WTC11 (cell line): ENCODE data around the gene PIK3CB. TPM values are rescaled to one million over a fixed set of nuclear protein-coding genes. Genes with fewer than 3 reads are reported as not detected.

Source experiments
- ATAC-seq: fragments of 200-7000 bp; cut with Tn5 transposase; 2 replicates; pipeline ENCODE4 v1.10.0; 2021; ENCODE audit warnings: mild to moderate bottlenecking, moderate library complexity
- CTCF ChIA-PET: fragments of 300-600 bp; sonication (Branson Sonifier 250); formaldehyde crosslinking; loops from one replicate; lab custom pipeline; 2021; ENCODE audit warnings: antibody characterized with exemption; lab: Charles Lee
- POLR2A ChIA-PET: fragments of 350-600 bp; sonication (Branson Sonifier 250); formaldehyde crosslinking; loops from one replicate; lab custom pipeline; 2021; ENCODE audit warnings: antibody characterized with exemption; lab: Charles Lee
- DNase-seq: peaks from one replicate; pipeline ENCODE4 v3.0.0; 2021; ENCODE audit warnings: low spot score
- H3K27ac Mint-ChIP-seq: 2 replicates; pipeline ENCODE4 v1.8.0; 2021; ENCODE audit warnings: mixed read lengths
- H3K27me3 Mint-ChIP-seq: 2 replicates; pipeline ENCODE4 v1.8.0; 2021; ENCODE audit warnings: low read depth, mild to moderate bottlenecking, moderate library complexity, mixed read lengths
- H3K36me3 Mint-ChIP-seq: 2 replicates; pipeline ENCODE4 v1.8.0; 2021; ENCODE audit warnings: mixed read lengths
- H3K4me1 Mint-ChIP-seq: 2 replicates; pipeline ENCODE4 v1.8.0; 2022; ENCODE audit warnings: mixed read lengths
- H3K4me3 Mint-ChIP-seq: 2 replicates; pipeline ENCODE4 v1.8.0; 2021; ENCODE audit warnings: mild to moderate bottlenecking, moderate library complexity, mixed read lengths
- H3K9me3 Mint-ChIP-seq: 2 replicates; pipeline ENCODE4 v1.8.0; 2021; ENCODE audit warnings: mixed read lengths
- ATF2 ChIP-seq: sonication (generic); formaldehyde crosslinking; IDR thresholded peaks from 2 replicates; pipeline ENCODE4 v1.8.1; 2022; ENCODE audit warnings: low read depth, missing genetic modification reagents, borderline replicate concordance
- ATF3 ChIP-seq: sonication (generic); formaldehyde crosslinking; conservative IDR thresholded peaks from 2 replicates; pipeline ENCODE4 v1.8.1; 2022; ENCODE audit warnings: mild to moderate bottlenecking, missing genetic modification reagents
- CREM ChIP-seq: sonication (generic); formaldehyde crosslinking; IDR thresholded peaks from 2 replicates; pipeline ENCODE4 v1.8.1; 2022; ENCODE audit warnings: mild to moderate bottlenecking, missing genetic modification reagents, moderate library complexity
- ETV6 ChIP-seq: sonication (generic); formaldehyde crosslinking; IDR thresholded peaks from 2 replicates; pipeline ENCODE4 v1.8.1; 2022; ENCODE audit warnings: mild to moderate bottlenecking, missing genetic modification reagents
- FOXK1 ChIP-seq: sonication (generic); formaldehyde crosslinking; IDR thresholded peaks from 2 replicates; pipeline ENCODE4 v1.8.0; 2022; ENCODE audit warnings: mild to moderate bottlenecking, moderate library complexity, missing genetic modification reagents
- GRHL2 ChIP-seq: fragments of 250-450 bp; sonication (Bioruptor Pico); IDR thresholded peaks from 2 replicates; pipeline ENCODE4 v1.8.0; 2022; ENCODE audit warnings: mild to moderate bottlenecking, moderate library complexity; ENCODE audit not compliant: insufficient replicate concordance, severe bottlenecking
- JAZF1 ChIP-seq: fragments of 250-450 bp; sonication (Bioruptor Pico); IDR thresholded peaks from 2 replicates; pipeline ENCODE4 v1.9.0; 2021; ENCODE audit warnings: moderate library complexity, mild to moderate bottlenecking, inconsistent platforms
- NFE2L1 ChIP-seq: sonication (generic); formaldehyde crosslinking; IDR thresholded peaks from 2 replicates; pipeline ENCODE4 v1.8.1; 2023; ENCODE audit warnings: missing genetic modification reagents
- NR1H2 ChIP-seq: sonication (generic); formaldehyde crosslinking; IDR thresholded peaks from 2 replicates; pipeline ENCODE4 v1.9.0; 2021; ENCODE audit warnings: mild to moderate bottlenecking, moderate library complexity, missing genetic modification reagents
- PRDM15 ChIP-seq: sonication (generic); formaldehyde crosslinking; IDR thresholded peaks from 2 replicates; pipeline ENCODE4 v1.8.0; 2022; ENCODE audit warnings: missing genetic modification reagents
- RELA ChIP-seq: sonication (generic); formaldehyde crosslinking; IDR thresholded peaks from 2 replicates; pipeline ENCODE4 v1.8.1; 2022; ENCODE audit warnings: missing genetic modification reagents, mild to moderate bottlenecking, borderline replicate concordance
- TEAD4 ChIP-seq: sonication (generic); formaldehyde crosslinking; IDR thresholded peaks from 2 replicates; pipeline ENCODE4 v1.8.0; 2022; ENCODE audit warnings: mild to moderate bottlenecking, missing genetic modification reagents
- ZMAT4 ChIP-seq: fragments of 250-450 bp; sonication (Bioruptor Pico); IDR thresholded peaks from 2 replicates; pipeline ENCODE4 v1.9.0; 2021; ENCODE audit warnings: mild to moderate bottlenecking
- ZNF121 ChIP-seq: sonication (generic); formaldehyde crosslinking; IDR thresholded peaks from 2 replicates; pipeline ENCODE4 v1.8.0; 2023; ENCODE audit warnings: missing genetic modification reagents
- ZNF138 ChIP-seq: sonication (generic); formaldehyde crosslinking; conservative IDR thresholded peaks from 2 replicates; pipeline ENCODE4 v1.8.1; 2022; ENCODE audit warnings: mild to moderate bottlenecking, moderate library complexity, missing genetic modification reagents
- ZNF219 ChIP-seq: sonication (generic); formaldehyde crosslinking; IDR thresholded peaks from 2 replicates; pipeline ENCODE4 v1.8.0; 2023; ENCODE audit warnings: missing genetic modification reagents, mild to moderate bottlenecking, borderline replicate concordance
- ZNF232 ChIP-seq: sonication (generic); formaldehyde crosslinking; IDR thresholded peaks from 2 replicates; pipeline ENCODE4 v1.8.0; 2022; ENCODE audit warnings: mild to moderate bottlenecking, missing genetic modification reagents
- ZNF263 ChIP-seq: sonication (generic); formaldehyde crosslinking; IDR thresholded peaks from 2 replicates; pipeline ENCODE4 v1.8.1; 2022; ENCODE audit warnings: low read depth, mild to moderate bottlenecking, moderate library complexity, missing genetic modification reagents
- ZNF425 ChIP-seq: fragments of 250-450 bp; sonication (Bioruptor Pico); conservative IDR thresholded peaks from 2 replicates; pipeline ENCODE4 v1.9.0; 2021; ENCODE audit warnings: mild to moderate bottlenecking
- ZNF512 ChIP-seq: sonication (generic); formaldehyde crosslinking; IDR thresholded peaks from 2 replicates; pipeline ENCODE4 v1.8.1; 2022; ENCODE audit warnings: missing genetic modification reagents, borderline replicate concordance
- total RNA-seq: library from RNA; stranded (reverse); gene quantifications from 3 replicates; pipeline ENCODE4 v1.2.3, GENCODE V29; 2021

The PIK3CB gene
- total RNA-seq, 1 experiment from 2014 or later: 36.0 TPM

- H3K36me3 Mint-ChIP-seq: peaks cover 19% of the 10 kb centered on the region
- H3K4me3 Mint-ChIP-seq: no peak overlapping the region
- TF ChIP-seq NR1H2: no peak
- TF ChIP-seq TEAD4 (CRISPR knock-in tag): no peak
- TF ChIP-seq ZMAT4 (CRISPR knock-in tag): no peak
- no peak for TF ChIP-seq JAZF1 (CRISPR knock-in tag)
- no peak for TF ChIP-seq ZNF263 (CRISPR knock-in tag)
- no peak for TF ChIP-seq RELA (CRISPR knock-in tag)
- TF ChIP-seq ZNF121 (CRISPR knock-in tag): no peak
- no peak for TF ChIP-seq ZNF512
- no peak for TF ChIP-seq ATF3
- no peak for TF ChIP-seq ZNF219 (CRISPR knock-in tag)
- no peak for TF ChIP-seq ZNF425 (CRISPR knock-in tag)
- TF ChIP-seq PRDM15: no peak
- no peak for TF ChIP-seq ATF2 (CRISPR knock-in tag)
- TF ChIP-seq ETV6 (CRISPR knock-in tag): no peak
- no peak for TF ChIP-seq GRHL2 (CRISPR knock-in tag)
- no peak for TF ChIP-seq NFE2L1
- TF ChIP-seq CREM (CRISPR knock-in tag): no peak
- TF ChIP-seq ZNF232 (CRISPR knock-in tag): no peak
- TF ChIP-seq ZNF138 (CRISPR knock-in tag): no peak
- TF ChIP-seq FOXK1 (CRISPR knock-in tag): no peak
- H3K27ac Mint-ChIP-seq: no peak overlapping the region
- no peaks in the 10 kb centered on the region for H3K27me3 Mint-ChIP-seq
- POLR2A ChIA-PET: no interaction called here
- H3K4me1 Mint-ChIP-seq: peaks cover 6% of the 10 kb centered on the region
- ATAC-seq (no peak), DNase-seq (no peak)
- CTCF ChIA-PET: interaction anchor here (0.9 kb wide), 1 partner anchor 10 kb away, joined by 3 read pairs; no protein-coding TSS in a partner anchor
- no peaks in the 10 kb centered on the region for H3K9me3 Mint-ChIP-seq
Measured at GRCh38 chr3:138781012-138781470, 53.7 kb downstream of the PIK3CB start.
